ENCODE data around the gene PRDM16. TPM values are rescaled to one million over a fixed set of nuclear protein-coding genes. Genes with fewer than 3 reads are reported as not detected.

The PRDM16 gene
- total and polyA plus RNA-seq, 2 donors (not counting 1 experiment from before 2014, with no cell fraction given): 0.03 to 0.12 TPM

DNA sequence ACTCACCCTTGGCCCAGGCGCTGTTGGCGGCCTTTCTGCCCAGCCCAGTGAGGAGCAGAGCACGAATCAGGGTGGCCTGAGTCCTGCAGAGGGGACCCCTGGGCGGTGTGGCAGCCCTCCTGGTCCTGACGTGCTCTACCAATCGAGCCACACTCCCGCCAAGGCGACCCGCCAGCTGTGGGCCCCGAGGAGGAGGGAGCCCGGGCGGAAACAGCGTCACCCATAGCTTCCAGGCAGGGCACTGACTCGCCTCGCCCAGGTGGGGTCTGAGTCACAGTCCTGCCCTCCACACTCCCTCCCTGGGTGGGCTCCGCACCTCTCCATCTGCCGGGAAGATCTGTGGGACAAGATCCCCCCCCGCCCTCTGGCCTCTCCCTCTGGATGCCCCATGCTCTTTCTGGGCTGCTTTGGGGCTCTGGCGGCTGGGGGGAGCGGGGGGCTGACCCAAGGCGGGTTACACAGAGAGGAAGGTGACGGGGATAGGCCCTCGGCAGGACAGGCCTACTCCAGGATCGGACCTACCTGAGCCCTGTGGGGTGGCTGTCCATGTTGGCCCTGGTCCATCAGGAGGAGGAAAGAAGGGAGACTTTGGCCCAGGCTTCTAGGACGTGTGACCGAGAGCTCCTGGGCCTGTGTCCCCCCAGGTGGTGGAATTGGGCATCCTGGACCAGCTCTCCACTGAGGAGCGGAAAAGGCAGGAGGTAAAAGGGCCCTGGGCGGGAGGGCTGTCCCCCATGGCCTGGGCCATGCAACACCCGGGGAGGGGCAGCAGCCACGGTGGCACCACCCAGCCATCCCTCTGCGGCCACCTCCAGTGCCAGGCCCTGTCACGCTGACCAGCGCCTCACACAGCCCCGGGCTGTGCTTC is 399.5 kb downstream of the PRDM16 start:
- H3K9me3 Mint-ChIP-seq (ENCODE audit: insufficient read depth): no peaks in the 10 kb centered on the region
- TF ChIP-seq, protein P1, sequence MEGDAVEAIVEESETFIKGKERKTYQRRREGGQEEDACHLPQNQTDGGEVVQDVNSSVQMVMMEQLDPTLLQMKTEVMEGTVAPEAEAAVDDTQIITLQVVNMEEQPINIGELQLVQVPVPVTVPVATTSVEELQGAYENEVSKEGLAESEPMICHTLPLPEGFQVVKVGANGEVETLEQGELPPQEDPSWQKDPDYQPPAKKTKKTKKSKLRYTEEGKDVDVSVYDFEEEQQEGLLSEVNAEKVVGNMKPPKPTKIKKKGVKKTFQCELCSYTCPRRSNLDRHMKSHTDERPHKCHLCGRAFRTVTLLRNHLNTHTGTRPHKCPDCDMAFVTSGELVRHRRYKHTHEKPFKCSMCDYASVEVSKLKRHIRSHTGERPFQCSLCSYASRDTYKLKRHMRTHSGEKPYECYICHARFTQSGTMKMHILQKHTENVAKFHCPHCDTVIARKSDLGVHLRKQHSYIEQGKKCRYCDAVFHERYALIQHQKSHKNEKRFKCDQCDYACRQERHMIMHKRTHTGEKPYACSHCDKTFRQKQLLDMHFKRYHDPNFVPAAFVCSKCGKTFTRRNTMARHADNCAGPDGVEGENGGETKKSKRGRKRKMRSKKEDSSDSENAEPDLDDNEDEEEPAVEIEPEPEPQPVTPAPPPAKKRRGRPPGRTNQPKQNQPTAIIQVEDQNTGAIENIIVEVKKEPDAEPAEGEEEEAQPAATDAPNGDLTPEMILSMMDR (IDR thresholded peaks at IDR 0.05): no peak
- no peak for TF ChIP-seq EZH2 (IDR thresholded peaks at IDR 0.05; ENCODE audit: borderline replicate concordance, insufficient read depth, low read depth, low read length, poor library complexity, severe bottlenecking)
- no peak for ATAC-seq (ENCODE audit: low read depth)

More for the DNA sequence above, 399.5 kb downstream of the PRDM16 start:
- WGBS (ENCODE audit: insufficient coverage): 90% methylated on average over 32 of the region's 34 CpGs
- no peaks in the 10 kb centered on the region for H4K20me1 ChIP-seq (ENCODE audit: control insufficient read depth, insufficient read depth, low read length, poor library complexity, severe bottlenecking)
- peaks cover 3% of the 10 kb centered on the region for H3K27me3 Mint-ChIP-seq
- H3K9ac ChIP-seq (ENCODE audit: low read length): no peak overlapping the region
- intact Hi-C loops (cut with micrococcal nuclease): no loop called here
- no peaks in the 10 kb centered on the region for H3K79me2 ChIP-seq (ENCODE audit: control insufficient read depth, insufficient read depth, low read length)
- ChIA-PET POLR2A (no interaction called here), CTCF (interaction anchor here (4.2 kb wide), 1 partner anchor 15 kb away, joined by 11 read pairs; no protein-coding TSS in a partner anchor)
- no peaks in the 10 kb centered on the region for H3K9me3 ChIP-seq (ENCODE audit: control extremely low read depth in 1 of 3, control insufficient read depth in 2 of 3, insufficient read depth in 1 of 3, low read length in 2 of 3)
- H3K27ac ChIP-seq (ENCODE audit: low read length in 2 of 2): no peak overlapping the region
- H3K4me3 Mint-ChIP-seq: no peak overlapping the region
- H3K4me1 Mint-ChIP-seq: peaks cover 4% of the 10 kb centered on the region
- no peak overlapping the region for H3K4me2 ChIP-seq (replicated peaks; ENCODE audit: low read depth, low read length, poor library complexity, severe bottlenecking)
- H2AFZ ChIP-seq (ENCODE audit: insufficient read depth, low read depth, low read length, poor library complexity, severe bottlenecking): no peak overlapping the region
- no peak for DNase-seq
- H3K27me3 ChIP-seq (replicated peaks in 1 of 4; ENCODE audit: control extremely low read depth in 1 of 4, control insufficient read depth in 3 of 4, insufficient read depth in 4 of 4, low read length in 3 of 4): no peaks in the 10 kb centered on the region
- no peak overlapping the region for H3K27ac Mint-ChIP-seq
- H3K4me1 ChIP-seq (ENCODE audit: control insufficient read depth in 2 of 2, insufficient read depth in 2 of 2, low read length in 2 of 2): no peaks in the 10 kb centered on the region
- H3K4me3 ChIP-seq (ENCODE audit: control extremely low read depth in 1 of 5, extremely low read depth in 1 of 5, insufficient read depth in 1 of 5, low read depth in 2 of 5, low read length in 4 of 5): no peak overlapping the region
- no peaks in the 10 kb centered on the region for H3K36me3 ChIP-seq (replicated peaks in 1 of 2; ENCODE audit: control extremely low read depth in 1 of 2, control insufficient read depth in 1 of 2, extremely low read depth in 1 of 2, insufficient read depth in 2 of 2, low read length in 1 of 2)
